Frontal cortex (tissue), 4 donors: ENCODE measurements around the gene MAPK8. TPM values are rescaled to one million over a fixed set of nuclear protein-coding genes. Genes with fewer than 3 reads are reported as not detected.
"Not testable (repeated sequence)": the region's sequence is repeated elsewhere in the genome, so short reads cannot be mapped to it uniquely, and the experiment has no call there.

Experiments used
- DNase-seq, 2 donors: peaks; one replicate each; pipeline ENCODE4 v3.0.0; 2012; ENCODE audit warnings: low spot score in 2 of 2
- FAIRE-seq: peaks from 2 replicates; lab custom pipeline; 2012; peaks lifted over from hg19 to GRCh38; lab: Jason Lieb, UNC
- total RNA-seq: library from RNA; depleted of rRNA; stranded (reverse); fragments of >200 nt; gene quantifications from one replicate; pipeline ENCODE4 v1.2.3, GENCODE V29; 2014
- donor health status: control.
- donor health status: control.
- donor health status: control.

The MAPK8 gene
- total RNA-seq: 241 TPM

DNA sequence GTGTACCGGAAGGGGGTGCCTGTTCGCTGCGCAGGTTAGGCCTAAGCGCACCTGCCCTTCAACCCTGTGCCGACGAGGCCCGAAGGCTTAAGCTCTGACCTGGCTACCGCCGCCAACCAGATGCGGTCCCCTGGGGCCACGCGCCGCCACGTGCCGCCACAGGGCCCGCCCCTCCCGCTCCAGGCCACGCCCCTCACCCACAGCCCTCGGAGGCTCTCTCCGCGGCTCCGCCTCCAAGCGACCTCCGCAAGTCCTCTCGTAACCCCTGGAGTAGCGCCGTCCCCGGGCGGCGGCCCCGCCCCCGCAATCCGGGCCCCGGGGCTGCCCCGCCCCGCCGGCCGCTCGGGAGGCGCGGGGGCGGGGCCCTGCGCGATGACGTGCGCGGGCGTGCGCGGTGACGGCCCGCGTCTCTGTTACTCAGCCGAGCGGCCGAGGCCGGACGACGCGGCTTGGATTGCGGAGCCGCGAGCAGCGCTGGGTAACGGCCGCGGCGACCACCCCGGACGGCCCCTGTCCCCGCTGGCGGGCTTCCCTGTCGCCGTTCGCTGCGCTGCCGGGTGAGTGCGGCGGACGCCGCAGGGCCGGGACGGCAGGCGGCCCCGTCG lies at the start of gene MAPK8:
Gene MAPK8 (plus strand): TSS at position 413 of the 605 bp plus-strand sequence. CDS start 94,984 bp downstream, outside the sequence.
- FAIRE-seq: no peak
- peak; percentile 99 for DNase-seq

DNA sequence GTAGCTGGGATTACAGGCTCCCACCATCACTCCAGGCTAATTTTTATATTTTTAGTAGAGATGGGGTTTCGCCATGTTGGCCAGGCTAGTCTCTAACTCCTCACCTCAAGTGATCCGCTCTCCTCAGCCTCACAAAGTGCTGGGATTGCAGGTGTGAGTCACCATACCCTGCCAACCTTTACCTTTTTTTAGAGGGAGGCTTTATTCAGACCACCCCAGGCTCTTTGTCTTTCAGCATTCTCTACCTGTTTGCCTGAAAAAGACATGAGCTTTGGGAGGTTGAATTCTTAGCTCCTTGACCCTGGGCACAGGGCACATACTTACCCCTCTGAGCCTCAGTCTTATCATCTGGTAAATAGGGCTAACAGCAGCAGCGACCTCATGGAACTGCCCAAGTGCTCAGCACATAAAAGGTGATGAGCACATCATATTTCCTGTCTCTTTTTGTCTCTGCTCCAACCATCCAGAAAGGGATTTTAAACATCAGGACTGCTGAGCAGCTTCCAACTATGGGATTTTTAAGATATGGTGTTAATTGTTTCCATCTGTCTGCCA lies 49.0 kb upstream of the MAPK8 start:
- no peak for FAIRE-seq
- no peak for DNase-seq

DNA sequence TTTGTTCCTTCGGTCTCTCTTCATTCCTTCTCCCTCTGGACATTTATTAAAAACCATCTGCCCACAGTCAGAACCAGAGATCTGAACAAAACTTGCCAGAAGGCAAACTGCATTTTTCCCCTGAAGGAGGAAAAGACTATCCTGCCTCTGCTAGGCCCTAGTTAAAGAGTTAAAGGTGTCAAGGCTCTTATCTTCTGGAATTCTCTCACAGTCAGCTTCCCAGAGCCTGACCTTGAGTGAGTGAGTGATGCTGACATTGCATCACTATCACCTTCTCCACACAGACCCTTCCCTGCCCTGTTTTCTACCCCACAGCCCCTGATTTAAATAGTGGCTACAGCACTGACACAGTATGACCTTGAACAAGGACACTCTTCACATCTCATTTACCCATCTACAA lies 48.4 kb upstream of the MAPK8 start:
- FAIRE-seq (no peak), DNase-seq (no peak)

DNA sequence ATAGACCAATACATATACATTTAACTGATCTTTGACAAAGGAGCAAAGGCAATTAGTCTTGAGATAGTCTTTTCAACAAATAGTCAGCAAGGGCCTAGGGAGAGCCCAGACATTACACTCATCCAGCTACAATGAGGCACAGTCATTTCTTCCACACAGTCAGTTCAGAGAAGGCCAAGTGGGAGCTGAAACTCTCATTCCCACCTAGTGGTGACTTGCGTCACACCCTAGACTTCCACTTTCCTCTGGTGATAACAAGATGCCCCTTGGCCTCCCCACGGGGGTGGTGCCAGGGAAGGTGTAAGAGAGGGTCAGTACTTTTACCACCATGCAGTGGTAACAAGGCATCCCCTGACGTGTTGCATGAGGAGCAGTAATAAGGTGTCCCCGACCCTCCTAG lies 39.9 kb upstream of the MAPK8 start:
- DNase-seq (no peak), FAIRE-seq (no peak)

DNA sequence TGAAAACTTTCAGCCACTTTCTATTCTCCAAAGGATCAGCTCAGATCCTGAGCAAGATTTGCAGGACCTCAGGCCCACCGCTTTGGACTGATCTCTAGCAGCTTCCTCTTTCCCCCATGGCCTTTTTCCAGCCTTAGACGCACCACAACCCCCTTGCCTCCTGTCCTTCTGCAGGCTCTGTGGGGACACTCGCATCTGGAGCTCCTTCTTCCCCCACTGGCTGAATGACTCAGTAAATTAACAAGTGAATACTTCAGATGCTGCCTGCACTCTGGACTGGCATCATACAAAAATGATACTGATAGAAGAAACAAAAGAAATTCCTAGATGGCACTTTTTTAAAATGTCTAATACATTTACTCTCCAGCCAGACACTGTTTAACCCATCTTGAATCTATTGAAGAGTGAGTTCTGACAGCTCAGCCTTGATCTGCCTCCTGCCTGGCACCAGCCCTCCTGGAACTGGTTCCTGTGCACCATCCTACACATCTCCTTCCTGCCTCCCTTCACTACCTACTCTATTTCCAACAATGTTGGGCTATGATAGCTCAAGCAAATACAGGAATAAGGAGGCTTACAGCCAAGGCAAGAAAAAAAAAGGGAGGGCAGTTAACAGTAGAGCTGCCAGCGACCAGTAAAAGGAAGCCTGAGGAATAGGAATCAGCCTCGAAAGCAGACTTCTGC lies 35.3 kb upstream of the MAPK8 start:
- FAIRE-seq (no peak), DNase-seq (no peak)

DNA sequence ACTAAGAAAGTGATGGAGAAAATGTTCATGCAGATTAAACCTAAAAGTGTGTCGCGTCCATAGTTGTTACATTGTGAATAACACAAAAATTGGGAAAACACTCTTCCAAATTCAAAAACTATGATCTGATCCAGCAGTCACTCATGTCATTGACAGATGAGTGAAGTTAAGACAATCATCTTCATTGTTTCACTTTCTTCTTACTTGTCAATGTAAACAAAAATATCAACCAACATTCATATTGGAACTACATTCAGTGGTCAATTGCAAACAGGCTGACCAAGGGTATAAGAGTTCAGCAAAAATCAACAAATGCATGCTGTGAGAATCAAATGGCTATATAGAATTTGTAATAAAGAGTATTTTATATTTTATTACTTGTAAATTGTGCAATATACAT lies 33.8 kb upstream of the MAPK8 start:
- DNase-seq (no peak), FAIRE-seq (no peak)

DNA sequence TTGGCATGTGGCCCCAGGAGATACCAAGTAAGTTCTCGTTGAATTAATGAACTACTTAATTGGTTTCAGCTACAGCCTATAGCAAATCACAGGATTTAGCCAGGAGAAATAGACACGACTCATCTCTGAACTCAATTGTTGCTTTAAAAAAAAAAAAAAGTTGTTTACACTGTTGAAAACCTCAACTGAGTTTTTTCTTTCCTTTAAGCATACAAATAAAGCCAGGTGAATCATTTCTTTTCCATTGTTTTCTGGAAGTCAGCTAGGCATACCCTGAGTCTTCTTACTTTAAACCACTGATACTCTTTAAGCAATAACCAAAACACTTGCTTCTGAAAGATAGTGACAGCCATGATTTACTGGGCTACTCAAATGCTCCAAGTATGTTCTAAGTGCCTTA lies 32.7 kb upstream of the MAPK8 start:
- FAIRE-seq (no peak), DNase-seq (no peak)

DNA sequence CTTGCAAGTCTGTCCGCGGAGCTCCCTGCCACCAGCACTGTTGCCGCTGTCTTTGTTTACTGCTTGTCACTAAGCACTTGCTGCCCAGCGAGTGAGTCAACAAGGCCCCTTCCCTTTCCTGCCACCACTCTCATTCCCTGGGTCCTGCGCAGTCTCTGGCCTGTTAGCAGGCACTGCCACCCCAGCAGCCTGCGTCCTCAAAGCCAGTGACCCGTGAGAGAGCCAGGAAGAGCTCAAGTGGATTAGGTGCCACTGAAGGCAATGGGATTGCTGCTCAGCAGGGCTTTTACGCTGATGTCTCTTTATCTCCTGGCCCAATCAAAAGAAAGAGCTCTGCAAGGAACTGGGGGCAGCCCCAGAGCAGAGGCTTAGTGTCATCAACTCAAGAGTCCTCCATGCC lies 31.8 kb upstream of the MAPK8 start, which contains the start of gene FRMPD2:
Gene FRMPD2 (minus strand): TSS at position 61 of the 400 bp plus-strand sequence. CDS start 129 bp downstream, outside the sequence.
- FAIRE-seq (no peak), DNase-seq (no peak)

DNA sequence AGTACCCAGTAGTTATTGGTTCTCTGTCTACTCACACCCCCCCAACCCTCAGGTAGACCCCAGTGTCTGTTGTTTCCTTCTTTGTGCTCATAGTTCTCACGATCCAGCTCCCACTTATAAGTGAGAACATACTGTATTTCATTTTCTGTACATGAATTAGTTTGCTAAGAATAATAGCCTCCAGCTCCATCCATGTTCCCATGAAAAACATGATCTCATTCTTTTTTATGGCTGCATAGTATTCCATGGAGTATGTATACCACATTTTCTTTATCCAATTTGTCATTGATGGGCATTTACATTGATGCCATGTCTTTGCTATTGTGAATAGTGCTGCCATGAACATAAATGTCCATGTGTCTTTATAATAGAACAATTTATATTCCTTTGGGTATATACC lies 29.4 kb upstream of the MAPK8 start:
- FAIRE-seq (no peak), DNase-seq (no peak)

DNA sequence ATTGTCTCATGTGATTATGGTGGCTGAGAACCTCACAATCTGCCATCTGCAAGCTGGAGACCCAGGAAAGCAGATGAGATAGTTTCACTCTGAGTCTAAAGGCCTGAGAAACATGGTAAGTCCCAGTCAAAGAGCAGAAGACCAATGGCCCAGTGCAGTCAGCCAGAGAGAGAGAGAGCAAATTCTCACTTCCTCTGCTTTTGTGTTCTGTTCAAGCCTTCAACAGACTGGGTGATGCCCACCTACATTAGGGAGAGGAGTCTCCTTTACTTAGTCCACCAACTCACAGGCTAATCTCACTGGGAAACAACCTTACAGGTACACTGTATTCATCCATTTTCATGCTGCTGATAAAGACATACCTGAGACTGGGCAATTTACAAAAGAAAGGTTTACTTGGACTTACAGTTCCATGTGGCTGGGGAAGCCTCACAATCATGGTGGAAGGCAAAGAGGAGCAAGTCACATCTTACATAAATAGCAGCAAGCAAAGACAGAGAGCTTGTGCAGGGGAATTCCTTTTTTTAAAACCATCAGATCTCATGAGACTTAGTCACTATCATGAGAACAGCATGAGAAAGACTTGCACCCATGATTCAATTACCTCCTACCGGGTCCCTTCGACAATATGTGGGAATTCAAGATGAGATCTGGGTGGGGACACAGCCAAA lies 27.3 kb upstream of the MAPK8 start:
- FAIRE-seq (no peak), DNase-seq (no peak)

DNA sequence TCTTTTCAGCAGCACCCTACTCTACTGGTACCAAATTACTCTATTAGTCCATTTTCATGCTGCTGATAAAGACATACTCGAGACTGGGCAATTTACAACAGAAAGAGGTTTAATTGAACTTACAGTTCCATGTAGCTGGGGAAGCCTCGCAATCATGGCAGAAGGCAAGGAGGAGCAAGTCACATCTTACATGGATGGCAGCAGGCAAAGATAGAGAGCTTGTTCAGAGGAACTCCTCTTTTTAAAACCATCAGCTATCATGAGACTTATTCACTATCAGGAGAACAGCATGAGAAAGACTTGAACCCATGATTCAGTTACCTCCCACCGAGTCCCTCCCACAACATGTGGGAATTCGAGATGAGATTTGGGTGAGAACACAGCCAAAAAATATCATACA lies 24.8 kb upstream of the MAPK8 start:
- DNase-seq, FAIRE-seq: not testable (repeated sequence)

DNA sequence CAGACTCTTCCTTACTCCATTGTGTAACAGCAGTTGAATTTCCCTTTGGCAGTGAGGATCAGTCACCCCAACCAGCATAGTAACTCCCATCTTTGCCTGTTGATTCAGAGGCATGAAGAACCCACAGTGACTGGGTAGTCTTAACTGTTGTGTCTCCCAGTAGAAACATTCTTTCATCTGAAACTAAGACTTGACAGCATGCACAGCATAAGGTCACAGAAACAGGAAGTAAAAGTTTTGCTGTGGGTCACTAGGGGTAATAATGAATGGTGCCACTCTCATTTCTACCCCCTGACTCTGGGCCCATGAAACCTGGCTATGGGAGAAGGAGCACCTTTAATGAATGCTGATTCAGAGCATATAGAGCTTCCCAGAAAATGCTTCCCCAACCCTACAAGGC lies 23.6 kb upstream of the MAPK8 start:
- no peak for FAIRE-seq

DNA sequence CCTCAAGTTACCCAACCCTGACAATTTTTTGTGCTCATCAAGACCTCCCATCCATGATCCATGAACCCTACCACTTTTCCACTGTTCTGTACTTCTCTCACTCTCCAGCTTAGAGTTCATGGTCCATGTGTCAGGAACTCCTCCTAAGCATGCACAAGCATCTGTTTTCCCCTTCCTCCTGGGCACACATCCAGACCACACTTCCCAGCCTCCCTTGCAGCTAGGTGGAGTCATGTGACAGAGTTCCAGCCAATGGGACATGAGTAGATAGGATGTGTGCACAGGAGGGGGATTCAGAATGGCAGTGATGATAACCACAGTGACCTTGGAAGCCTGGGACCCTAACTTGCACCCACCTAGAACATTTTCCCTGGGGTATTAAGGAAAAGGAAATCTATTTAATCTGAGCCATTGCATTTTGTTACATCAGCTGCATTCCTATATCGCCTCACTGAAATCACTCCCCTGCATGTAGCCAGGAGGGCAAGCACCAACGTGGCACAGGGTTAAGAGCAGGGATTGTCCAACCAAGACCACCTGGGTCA lies 22.4 kb upstream of the MAPK8 start:
- DNase-seq: no peak
- FAIRE-seq: no peak

More for the DNA sequence above, 23.6 kb upstream of the MAPK8 start:
- no peak for DNase-seq

DNA sequence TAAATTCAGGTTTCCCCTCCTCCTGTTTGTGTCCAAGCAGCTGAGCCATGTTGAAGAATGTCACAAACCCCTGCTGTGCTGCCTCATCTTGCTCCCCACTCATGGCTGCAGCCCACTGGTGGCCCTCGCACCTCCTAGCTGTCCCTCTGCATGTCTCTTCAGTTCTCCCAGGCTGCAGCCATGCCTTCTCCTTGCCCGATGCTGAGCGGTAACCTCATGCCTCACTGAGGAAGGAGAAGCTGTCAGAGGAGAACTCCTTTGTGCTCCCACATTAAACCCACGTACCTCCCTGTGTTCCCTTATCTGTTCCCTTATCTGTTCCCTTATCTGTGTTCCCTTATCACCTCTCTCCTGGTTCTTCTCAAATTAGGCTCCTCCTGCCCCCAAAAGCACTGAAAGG lies 21.7 kb upstream of the MAPK8 start:
- FAIRE-seq (no peak), DNase-seq (no peak)

DNA sequence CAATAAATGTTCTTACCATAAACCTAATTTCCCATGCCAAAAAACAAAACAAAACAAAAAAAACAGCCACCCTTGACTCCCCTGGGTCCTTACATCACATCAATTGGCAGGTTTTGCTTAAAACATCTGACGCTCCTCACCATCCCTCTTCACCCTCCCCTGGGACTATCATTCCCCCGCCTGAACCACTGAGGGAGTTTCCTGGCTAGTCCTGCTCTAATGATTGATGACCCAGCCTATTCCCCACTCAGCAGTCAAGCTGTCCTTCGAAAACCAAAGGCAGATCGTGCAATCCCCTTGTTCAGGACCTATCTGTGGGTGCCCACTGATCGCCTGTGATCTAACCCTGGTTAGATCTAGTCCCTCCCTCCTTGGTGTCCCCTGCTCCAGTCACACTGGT lies 20.8 kb upstream of the MAPK8 start:
- FAIRE-seq: no peak
- no peak for DNase-seq

DNA sequence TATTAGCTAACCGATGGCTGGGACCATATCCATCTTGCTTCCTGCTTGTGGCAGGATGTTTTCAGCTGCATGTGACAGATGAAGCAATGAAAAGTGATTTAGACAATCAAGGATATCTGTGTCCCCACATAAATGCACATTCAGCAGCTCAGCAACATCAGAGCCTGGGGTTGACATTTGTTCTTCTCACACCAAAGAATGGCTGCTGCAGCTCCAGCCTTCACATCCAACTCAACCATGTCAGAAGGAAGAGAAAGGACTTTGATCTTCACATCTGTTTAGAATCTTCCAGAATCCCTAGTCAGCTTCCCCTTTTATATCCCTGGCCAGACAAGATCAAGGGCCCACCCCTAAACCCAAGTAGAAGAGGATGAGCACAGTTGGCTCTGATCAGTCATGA lies 20.1 kb upstream of the MAPK8 start:
- FAIRE-seq (no peak), DNase-seq (no peak)

DNA sequence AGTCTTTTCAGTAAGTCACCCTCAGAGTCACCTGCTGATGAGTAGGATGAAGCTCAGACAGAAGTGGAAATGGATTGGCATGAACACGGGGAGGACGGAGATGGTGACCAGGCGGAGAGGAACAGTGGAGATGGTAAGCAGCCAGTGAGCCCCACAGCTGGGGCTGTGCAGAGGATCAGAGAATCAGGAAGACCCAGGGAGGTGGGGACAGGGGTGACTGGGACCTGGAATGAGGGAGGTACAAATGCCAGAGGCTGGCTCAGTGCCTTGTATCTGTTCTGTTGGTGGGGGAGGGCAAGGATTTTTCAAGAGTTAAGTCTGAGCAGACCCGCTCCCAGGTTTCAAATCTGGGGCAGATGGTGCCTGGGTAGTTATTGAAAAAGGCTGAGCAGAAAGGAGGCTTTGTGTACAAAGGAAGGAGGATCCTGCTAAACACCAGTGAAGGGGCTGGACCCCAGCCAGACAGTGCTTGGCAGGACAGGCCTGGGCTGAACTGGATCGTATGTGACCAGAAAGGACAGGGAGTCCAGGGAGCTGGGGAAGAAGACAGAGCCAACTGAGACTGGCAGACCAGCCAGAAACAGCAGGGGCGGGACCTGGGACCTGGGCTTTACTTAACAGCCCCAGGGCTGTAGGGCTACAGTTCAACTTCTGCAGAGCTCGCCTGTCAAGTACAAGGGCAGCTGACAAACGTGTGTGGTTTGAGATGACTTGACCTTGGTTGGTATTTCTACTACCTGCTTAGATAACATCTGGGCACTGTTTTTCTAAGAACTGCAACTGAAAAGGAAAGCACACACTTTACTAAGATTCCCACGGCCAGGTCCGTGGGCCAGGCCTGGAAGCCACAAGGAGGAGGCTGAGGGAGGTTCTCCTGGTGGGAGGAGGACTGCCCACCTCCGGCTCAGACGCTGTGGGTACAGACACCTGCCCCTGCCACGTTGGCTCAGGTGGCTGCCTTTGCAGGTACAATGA lies 18.8 kb upstream of the MAPK8 start:
- no peak for DNase-seq
- no peak for FAIRE-seq

DNA sequence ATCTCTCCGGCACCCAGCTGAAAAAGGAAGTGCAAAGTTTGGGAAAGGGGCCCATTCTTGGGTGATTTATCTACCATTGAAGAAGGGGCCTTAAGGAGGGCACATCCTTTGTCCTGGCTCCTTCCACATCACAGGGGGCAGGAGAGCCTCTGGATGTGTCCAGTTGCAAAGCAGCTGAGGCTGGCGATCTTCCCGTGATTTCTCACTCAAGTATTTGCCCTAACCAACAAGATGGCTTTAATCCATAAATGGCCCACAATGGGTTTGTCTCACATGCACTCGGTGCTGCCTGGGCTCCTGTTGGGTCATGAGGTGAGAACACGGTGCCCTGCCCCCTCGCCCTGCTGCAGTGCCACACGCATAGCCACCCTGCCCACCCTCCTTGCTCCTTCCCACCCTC lies 17.8 kb upstream of the MAPK8 start:
- DNase-seq (no peak), FAIRE-seq (no peak)

DNA sequence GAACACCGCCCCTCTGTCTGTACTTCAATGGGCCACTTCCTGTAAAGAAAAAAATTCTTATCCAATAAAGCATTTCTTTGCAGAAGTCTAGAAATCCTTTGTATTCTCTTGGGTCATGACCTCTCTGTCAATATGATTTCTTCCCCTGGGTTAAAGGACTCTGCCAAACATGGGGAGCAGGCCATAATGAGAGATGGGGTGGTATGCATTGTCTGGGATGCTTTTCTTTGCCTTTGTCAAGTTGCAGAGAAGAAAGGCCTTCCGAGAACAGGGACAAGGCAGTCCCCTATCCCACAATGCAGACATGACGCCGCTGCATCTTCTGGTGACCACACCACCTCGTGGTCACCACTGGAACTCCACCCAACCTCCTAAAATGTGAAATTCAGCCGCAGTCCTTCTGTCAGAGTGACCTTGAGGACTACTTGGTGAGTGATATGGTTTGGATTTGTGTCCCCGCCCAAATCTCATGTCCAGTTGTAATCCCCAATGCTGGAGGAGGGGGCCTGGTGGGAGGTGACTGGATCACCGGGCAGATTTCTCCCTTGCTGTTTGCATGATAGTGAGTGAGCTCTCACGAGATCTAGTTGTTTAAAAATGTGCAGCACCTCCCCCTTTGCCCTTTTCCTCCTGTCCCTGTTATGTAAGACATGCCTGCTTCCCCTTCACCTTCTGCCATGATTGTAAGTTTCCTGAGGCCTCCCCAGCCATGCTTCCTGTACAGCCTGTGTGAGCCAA lies 16.8 kb upstream of the MAPK8 start:
- no peak for FAIRE-seq

More for the DNA sequence above, 16.8 kb upstream of the MAPK8 start:
- peak in 1 of 2 donors; percentile 51 for DNase-seq
